ENCODE results near the gene RNF144A.

Gene RNF144A

GRCh38 chr2:7009207-7009911 lies 92.1 kb downstream of the RNF144A start:
- no peak for ATAC-seq

GRCh38 chr2:7010391-7011054 lies 93.3 kb downstream of the RNF144A start:
- ATAC-seq, result no peak

- ATAC-seq, result peak in 1 of 2 donors; percentile 8
Measured at GRCh38 chr2:7011356-7012083, 94.3 kb downstream of the RNF144A start.

- no peak for ATAC-seq
Measured at GRCh38 chr2:7012141-7012764, 95.0 kb downstream of the RNF144A start.

GRCh38 chr2:7013471-7014160 lies 96.4 kb downstream of the RNF144A start:
- ATAC-seq, result peak; percentile 30 to 52

GRCh38 chr2:7014174-7014640 lies 97.0 kb downstream of the RNF144A start:
- peak in 1 of 2 donors; percentile 30 for ATAC-seq

- no peak for ATAC-seq
Measured at GRCh38 chr2:7015007-7015950, 98.1 kb downstream of the RNF144A start.

GRCh38 chr2:7016148-7016547 lies 98.9 kb downstream of the RNF144A start:
- ATAC-seq, result no peak

- ATAC-seq, result no peak
Measured at GRCh38 chr2:7016601-7017211, 99.5 kb downstream of the RNF144A start.

- ATAC-seq, result no peak
Measured at GRCh38 chr2:7017671-7018281, 100.6 kb downstream of the RNF144A start.

- no peak for ATAC-seq
Measured at GRCh38 chr2:7018282-7018701, 101.1 kb downstream of the RNF144A start.

- no peak for ATAC-seq
Measured at GRCh38 chr2:7018767-7019166, 101.6 kb downstream of the RNF144A start.

GRCh38 chr2:7019191-7019590 lies 102.0 kb downstream of the RNF144A start:
- ATAC-seq, result no peak

- no peak for ATAC-seq
Measured at GRCh38 chr2:7020059-7020458, 102.8 kb downstream of the RNF144A start.

- no peak for ATAC-seq
Measured at GRCh38 chr2:7020468-7020867, 103.3 kb downstream of the RNF144A start.

GRCh38 chr2:7020939-7021470 lies 103.8 kb downstream of the RNF144A start:
- no peak for ATAC-seq

GRCh38 chr2:7022492-7023385 lies 105.5 kb downstream of the RNF144A start:
- no peak for ATAC-seq

- no peak for ATAC-seq
Measured at GRCh38 chr2:7023542-7023941, 106.3 kb downstream of the RNF144A start.

GRCh38 chr2:7024261-7024660 lies 107.0 kb downstream of the RNF144A start:
- ATAC-seq, result no peak

Measured in activated CD4-positive, CD25-positive, alpha-beta regulatory T cell treated with anti-CD3 and anti-CD28 coated beads, Interleukin-2, amount 50 U/mL, for 24 hours (primary cell).